Esophagus muscularis mucosa (tissue), 4 donors: ENCODE measurements around the gene PLEKHF1. TPM values are rescaled to one million over a fixed set of nuclear protein-coding genes. Genes with fewer than 3 reads are reported as not detected.

Experiments
- DNase-seq: peaks from one replicate; pipeline ENCODE4 v3.0.0-alpha.2; 2017; ENCODE audit errors: extremely low spot score
- H3K27ac ChIP-seq, 4 donors: fragments of 200-600 bp; sonication (generic); replicated peaks in 1 of 4; 1 replicate in 3 of 4; 2 replicates in 1 of 4; pipeline ENCODE4 v1.5.1; 2016 to 2019; ENCODE audit warnings: mild to moderate bottlenecking in 1 of 4
- H3K27me3 ChIP-seq, 4 donors: fragments of 200-600 bp; sonication (generic); one replicate each; pipeline versions ENCODE4 v1.5.1 to v1.6.0; 2016 to 2019
- H3K36me3 ChIP-seq, 4 donors: fragments of 200-600 bp; sonication (generic); one replicate each; pipeline ENCODE4 v1.5.1; 2016 to 2019
- H3K4me1 ChIP-seq, 4 donors: fragments of 200-600 bp; sonication (generic); one replicate each; pipeline ENCODE4 v1.5.1; 2016 to 2019
- H3K4me3 ChIP-seq, 4 donors: fragments of 200-600 bp; sonication (generic); 1 replicate in 2 of 4; 2 replicates in 2 of 4; pipeline ENCODE4 v1.5.1; 2016 to 2019; ENCODE audit warnings: mild to moderate bottlenecking in 4 of 4, moderate library complexity in 1 of 4
- H3K9me3 ChIP-seq, 4 donors: fragments of 200-600 bp; sonication (generic); 1 replicate in 3 of 4; 2 replicates in 1 of 4; pipeline ENCODE4 v1.5.1; 2016 to 2019
- EP300 ChIP-seq: sonication (generic); formaldehyde crosslinking; IDR thresholded peaks from one replicate; pipeline ENCODE4 v1.6.1; 2017; ENCODE audit warnings: antibody characterized with exemption
- POLR2A ChIP-seq: fragments of 450-650 bp; IDR thresholded peaks from one replicate; pipeline ENCODE4 v1.6.1; 2017; ENCODE audit warnings: antibody characterized with exemption, moderate library complexity, mild to moderate bottlenecking, low read depth
- POLR2AphosphoS5 ChIP-seq, 2 donors: sonication (generic); formaldehyde crosslinking; IDR thresholded peaks; one replicate each; pipeline ENCODE4 v1.6.1; 2017; ENCODE audit warnings: antibody characterized with exemption in 2 of 2
- WGBS: methylation state at CpG from one replicate; pipeline ENCODE4 v1.1.5; 2018; 5-methylcytosine and 5-hydroxymethylcytosine counted together
- intact Hi-C: fragments of 100-400 bp; cut with DNase I; formaldehyde crosslinking; loops from one replicate; pipeline ENCODE4 v1.15.1; 2023
- total RNA-seq, 4 donors: library from RNA; depleted of rRNA; stranded (reverse); fragments of >200 nt; gene quantifications; one replicate each; pipeline versions ENCODE4 v1.1.0 to v1.2.1, GENCODE V29; 2016
- TF ChIP-seq, protein P1 (sequence below), 3 experiments: fragments of 200-600 bp in 2 of 3; fragments of 450-650 bp in 1 of 3; sonication (generic) in 2 of 3; IDR thresholded peaks; one replicate each; pipeline ENCODE4 v1.5.1; 2017 to 2019; ENCODE audit warnings: antibody characterized with exemption in 3 of 3, mild to moderate bottlenecking in 2 of 3, moderate library complexity in 1 of 3

Gene PLEKHF1
- total RNA-seq, 4 donors from 2014 or later, result 27.4 to 58.6 (median 36.1) TPM

- TF ChIP-seq EP300, result no peak
- TF ChIP-seq POLR2AphosphoS5 (IDR thresholded peaks at IDR 0.05), result no peak
- no peak for TF ChIP-seq POLR2A
- TF ChIP-seq, protein P1, sequence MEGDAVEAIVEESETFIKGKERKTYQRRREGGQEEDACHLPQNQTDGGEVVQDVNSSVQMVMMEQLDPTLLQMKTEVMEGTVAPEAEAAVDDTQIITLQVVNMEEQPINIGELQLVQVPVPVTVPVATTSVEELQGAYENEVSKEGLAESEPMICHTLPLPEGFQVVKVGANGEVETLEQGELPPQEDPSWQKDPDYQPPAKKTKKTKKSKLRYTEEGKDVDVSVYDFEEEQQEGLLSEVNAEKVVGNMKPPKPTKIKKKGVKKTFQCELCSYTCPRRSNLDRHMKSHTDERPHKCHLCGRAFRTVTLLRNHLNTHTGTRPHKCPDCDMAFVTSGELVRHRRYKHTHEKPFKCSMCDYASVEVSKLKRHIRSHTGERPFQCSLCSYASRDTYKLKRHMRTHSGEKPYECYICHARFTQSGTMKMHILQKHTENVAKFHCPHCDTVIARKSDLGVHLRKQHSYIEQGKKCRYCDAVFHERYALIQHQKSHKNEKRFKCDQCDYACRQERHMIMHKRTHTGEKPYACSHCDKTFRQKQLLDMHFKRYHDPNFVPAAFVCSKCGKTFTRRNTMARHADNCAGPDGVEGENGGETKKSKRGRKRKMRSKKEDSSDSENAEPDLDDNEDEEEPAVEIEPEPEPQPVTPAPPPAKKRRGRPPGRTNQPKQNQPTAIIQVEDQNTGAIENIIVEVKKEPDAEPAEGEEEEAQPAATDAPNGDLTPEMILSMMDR (IDR thresholded peaks at IDR 0.05), result no peak
- H3K36me3 ChIP-seq, result no peaks in the 10 kb centered on the region
Observed at GRCh38 chr19:29655648-29656335, 9.5 kb upstream of the PLEKHF1 start.

GRCh38 chr19:29658221-29658991, 6.9 kb upstream of the PLEKHF1 start:
- DNase-seq, result no peak
- TF ChIP-seq POLR2AphosphoS5 (IDR thresholded peaks at IDR 0.05) (peak in 1 of 2 donors; percentile 9), POLR2A (no peak)

More at GRCh38 chr19:29655648-29656335, 9.5 kb upstream of the PLEKHF1 start:
- intact Hi-C loops, result no loop called here
- Histone ChIP-seq H3K9me3 (no peaks in the 10 kb centered on the region), H3K27me3 (no peaks in the 10 kb centered on the region), H3K4me3 (no peak overlapping the region), H3K4me1 (peaks cover 0 to 15% (median 14%) of the 10 kb centered on the region in 4 donors), H3K27ac (no peak overlapping the region)
- no peak for DNase-seq
- WGBS, result 66% methylated on average over 4 of the region's 4 CpGs

DNA sequence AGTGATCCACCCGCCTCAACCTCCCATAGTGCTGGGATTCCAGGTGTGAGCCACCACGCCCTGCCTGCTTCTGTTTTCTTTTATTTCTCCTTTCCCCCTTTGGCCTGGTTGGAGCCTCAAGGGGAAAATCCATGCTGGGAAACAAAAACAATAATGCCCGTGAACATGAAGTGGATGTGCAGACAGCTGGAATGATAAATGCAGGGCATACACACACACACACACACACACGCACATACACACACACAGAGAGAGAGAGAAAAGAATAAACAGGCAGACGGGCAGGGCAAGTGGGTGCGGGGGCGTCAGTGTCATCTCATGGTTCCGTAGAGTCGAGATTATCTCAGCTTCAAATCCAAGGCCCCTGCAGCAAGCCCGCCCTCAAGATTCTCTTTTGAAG, 4.4 kb upstream of the PLEKHF1 start:
- 75% methylated on average over 10 of the region's 10 CpGs for WGBS
- Histone ChIP-seq H3K9me3 (no peaks in the 10 kb centered on the region), H3K36me3 (no peaks in the 10 kb centered on the region), H3K4me3 (no peak overlapping the region), H3K4me1 (peaks cover 37 to 62% (median 60%) of the 10 kb centered on the region in 4 donors), H3K27ac (peak overlapping the region; percentile 84 to 93 (median 87)), H3K27me3 (no peaks in the 10 kb centered on the region)
- DNase-seq, result no peak
- no peak for TF ChIP-seq POLR2AphosphoS5 (IDR thresholded peaks at IDR 0.05)
- TF ChIP-seq, protein P1 (IDR thresholded peaks at IDR 0.05), result no peak
- no peak for TF ChIP-seq EP300
- no peak for TF ChIP-seq POLR2A
- intact Hi-C loops, result no loop called here

More at GRCh38 chr19:29658221-29658991, 6.9 kb upstream of the PLEKHF1 start:
- no peaks in the 10 kb centered on the region for H3K36me3 ChIP-seq
- H3K27me3 ChIP-seq, result no peaks in the 10 kb centered on the region
- H3K27ac ChIP-seq, result peak overlapping the region in 1 of 4 donors; percentile 32
- H3K4me3 ChIP-seq, result no peak overlapping the region
- 58% methylated on average over 5 of the region's 5 CpGs for WGBS
- peaks cover 22 to 41% (median 39%) of the 10 kb centered on the region in 4 donors for H3K4me1 ChIP-seq
- intact Hi-C loops, result no loop called here
- H3K9me3 ChIP-seq, result no peaks in the 10 kb centered on the region

- peak overlapping the region; percentile 18 to 39 (median 26) for H3K4me3 ChIP-seq
- no peak for DNase-seq
- TF ChIP-seq EP300, result no peak
- TF ChIP-seq POLR2AphosphoS5 (IDR thresholded peaks at IDR 0.05), result no peak
- TF ChIP-seq, protein P1 (IDR thresholded peaks at IDR 0.05), result no peak
- TF ChIP-seq POLR2A, result no peak
- H3K36me3 ChIP-seq, result peaks cover 0 to under 1% (median 0%) of the 10 kb centered on the region in 4 donors
- WGBS, result 21% methylated on average over 1 of the region's 1 CpG
- intact Hi-C loops, result no loop called here
- H3K9me3 ChIP-seq, result no peaks in the 10 kb centered on the region
- peak overlapping the region; percentile 84 to 93 (median 87) for H3K27ac ChIP-seq
- peaks cover 43 to 77% (median 74%) of the 10 kb centered on the region in 4 donors for H3K4me1 ChIP-seq
- no peaks in the 10 kb centered on the region for H3K27me3 ChIP-seq
Observed at GRCh38 chr19:29662278-29662603, 3.0 kb upstream of the PLEKHF1 start.
